Breast epithelium (tissue), 3 donors: ENCODE results near the gene NPTXR.

Experiments
- CTCF ChIP-seq, 3 donors: fragments of 450-650 bp; IDR thresholded peaks; one replicate each; pipeline ENCODE4 v1.5.1; 2016 to 2017; ENCODE audit warnings: antibody characterized with exemption in 3 of 3, mild to moderate bottlenecking in 3 of 3, moderate library complexity in 3 of 3
- POLR2A ChIP-seq: fragments of 450-650 bp; IDR thresholded peaks from one replicate; pipeline ENCODE4 v1.6.1; 2016; ENCODE audit warnings: antibody characterized with exemption, mild to moderate bottlenecking, moderate library complexity
- POLR2AphosphoS5 ChIP-seq, 3 donors: sonication (generic); formaldehyde crosslinking; IDR thresholded peaks; one replicate each; pipeline ENCODE4 v1.6.1; 2017; ENCODE audit warnings: antibody characterized with exemption in 3 of 3

- TF ChIP-seq POLR2AphosphoS5 (IDR thresholded peaks at IDR 0.05) (peak in 1 of 3 donors; percentile 24), POLR2A (no peak), CTCF (IDR thresholded peaks at IDR 0.05) (peak; percentile 73 to 82 (median 75))
Measured at GRCh38 chr22:38868886-38869381, 25.1 kb upstream of the NPTXR start.
